Prostate gland (tissue), 2 donors: ENCODE data around the gene GOLGA5.
"Not testable (repeated sequence)": the region's sequence is repeated elsewhere in the genome, so short reads cannot be mapped to it uniquely, and the experiment has no call there.

Source experiments
- CTCF ChIP-seq, 4 experiments: fragments of 200-600 bp in 2 of 4; fragments of 450-650 bp in 2 of 4; sonication (generic) in 2 of 4; IDR thresholded peaks; 1 replicate in 3 of 4; 2 replicates in 1 of 4; pipeline ENCODE4 v1.5.1; 2016 to 2019; ENCODE audit warnings: antibody characterized with exemption in 4 of 4, mild to moderate bottlenecking in 2 of 4, moderate library complexity in 2 of 4
- POLR2A ChIP-seq: fragments of 450-650 bp; IDR thresholded peaks from one replicate; pipeline ENCODE4 v1.6.1; 2016; ENCODE audit warnings: antibody characterized with exemption, mild to moderate bottlenecking

GRCh38 chr14:92750222-92750728 is 43.8 kb upstream of the GOLGA5 start:
- TF ChIP-seq CTCF (IDR thresholded peaks at IDR 0.05); POLR2A: not testable (repeated sequence)
